Transverse colon (tissue), 4 donors: ENCODE data around the gene RDM1. TPM values are rescaled to one million over a fixed set of nuclear protein-coding genes. Genes with fewer than 3 reads are reported as not detected.

Experiments used
- DNase-seq: peaks from one replicate; pipeline ENCODE4 v3.0.0-alpha.2; 2019
- H3K27ac ChIP-seq, 4 donors: fragments of 200-600 bp; sonication (generic); 2 replicates each; pipeline ENCODE4 v1.5.1; 2016 to 2018; ENCODE audit warnings: inconsistent platforms in 4 of 4
- H3K27me3 ChIP-seq: fragments of 200-600 bp; sonication (generic); 2 replicates; pipeline ENCODE4 v1.5.1; 2017; ENCODE audit warnings: inconsistent platforms
- H3K36me3 ChIP-seq, 4 donors: fragments of 200-600 bp; sonication (generic); 2 replicates each; pipeline ENCODE4 v1.5.1; 2017 to 2019; ENCODE audit warnings: inconsistent platforms in 4 of 4
- H3K4me1 ChIP-seq, 4 donors: fragments of 200-600 bp; sonication (generic); 2 replicates each; pipeline ENCODE4 v1.5.1; 2017 to 2020; ENCODE audit warnings: inconsistent platforms in 4 of 4
- H3K4me3 ChIP-seq, 4 donors: fragments of 200-600 bp; sonication (generic); 1 replicate in 1 of 4; 2 replicates in 3 of 4; pipeline versions ENCODE4 v1.5.1 to v1.6.1; 2017 to 2019; ENCODE audit warnings: inconsistent platforms in 4 of 4
- H3K9me3 ChIP-seq, 2 donors: fragments of 200-600 bp; sonication (generic); 2 replicates each; pipeline ENCODE4 v1.5.1; 2017 to 2019; ENCODE audit warnings: inconsistent platforms in 2 of 2
- EP300 ChIP-seq: sonication (generic); formaldehyde crosslinking; IDR thresholded peaks from one replicate; pipeline ENCODE4 v1.6.1; 2017; ENCODE audit warnings: antibody characterized with exemption, low read depth
- POLR2A ChIP-seq: fragments of 450-650 bp; IDR thresholded peaks from one replicate; pipeline ENCODE4 v1.6.1; 2016; ENCODE audit warnings: antibody characterized with exemption, mild to moderate bottlenecking, moderate library complexity
- POLR2AphosphoS5 ChIP-seq, 3 donors: sonication (generic); formaldehyde crosslinking; IDR thresholded peaks; one replicate each; pipeline ENCODE4 v1.6.1; 2016; ENCODE audit warnings: antibody characterized with exemption in 3 of 3
- WGBS, 2 donors: methylation state at CpG; one replicate each; pipeline ENCODE4 v1.1.5; 2018; ENCODE audit warnings: low coverage in 1 of 2; 5-methylcytosine and 5-hydroxymethylcytosine counted together
- in situ Hi-C, 4 donors: fragments of 200-750 bp; cut with MboI; loops; one replicate each; pipeline versions ENCODE4 v1.15.0 to v1.15.1; 2017; ENCODE audit warnings: low sequenced_read_pairs in 3 of 4, low pct_ligation_motif_present in 1 of 4, low pct_unique_long_range_greater_than_20kb in 1 of 4
- intact Hi-C: fragments of 100-400 bp; cut with DNase I; formaldehyde crosslinking; loops from one replicate; pipeline ENCODE4 v1.15.1; 2023; ENCODE audit warnings: low total_unique reads
- total RNA-seq, 4 donors: library from RNA; depleted of rRNA; stranded (reverse); fragments of >200 nt; gene quantifications; one replicate each; pipeline ENCODE4 v1.1.0, GENCODE V29; 2016
- TF ChIP-seq, protein P1 (sequence below), 5 experiments: fragments of 200-600 bp in 3 of 5; fragments of 450-650 bp in 2 of 5; sonication (generic) in 3 of 5; IDR thresholded peaks; 1 replicate in 2 of 5; 2 replicates in 3 of 5; pipeline ENCODE4 v1.5.1; 2016 to 2017; ENCODE audit warnings: antibody characterized with exemption in 5 of 5, inconsistent platforms in 3 of 5, mild to moderate bottlenecking in 2 of 5, moderate library complexity in 1 of 5

Gene RDM1
- total RNA-seq, 4 donors from 2014 or later, result 39.2 TPM; not detected in 3

GRCh38 chr17:35913609-35914008 lies 17.0 kb downstream of the RDM1 start:
- 86% methylated on average over 4 of the region's 4 CpGs; no CpG with 5 or more reads in 1 of the 2 donors for whole genome bisulfite sequencing, 2 donors
- H3K4me3 ChIP-seq, result no peak overlapping the region
- no peaks in the 10 kb centered on the region for H3K36me3 ChIP-seq
- H3K4me1 ChIP-seq, result no peaks in the 10 kb centered on the region
- in situ Hi-C loops, result no loop called here
- intact Hi-C loops, result no loop called here
- no peak for TF ChIP-seq POLR2AphosphoS5 (IDR thresholded peaks at IDR 0.05)
- TF ChIP-seq POLR2A, result no peak
- DNase-seq, result no peak
- H3K9me3 ChIP-seq, result no peaks in the 10 kb centered on the region
- no peaks in the 10 kb centered on the region for H3K27me3 ChIP-seq
- no peak overlapping the region for H3K27ac ChIP-seq

DNA sequence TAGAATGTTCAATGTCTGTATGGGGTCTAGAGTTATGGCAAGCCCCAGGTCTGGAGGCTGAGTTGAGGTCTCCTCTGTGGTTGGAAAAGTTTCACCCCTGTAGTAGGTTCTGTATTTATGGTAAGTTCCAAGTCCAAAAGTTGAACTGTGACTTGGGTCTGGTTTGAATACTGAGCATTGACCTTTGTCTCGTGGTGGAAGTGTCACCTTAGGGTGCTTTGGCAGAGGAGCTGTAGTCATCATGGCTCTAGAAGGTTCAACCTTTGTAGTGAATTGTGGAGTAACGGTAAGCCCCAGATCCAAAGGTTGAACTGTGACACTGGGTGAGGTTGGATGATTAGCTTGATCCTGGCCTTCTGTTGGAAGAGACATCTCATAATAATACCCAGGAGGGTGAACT lies 17.6 kb downstream of the RDM1 start:
- Histone ChIP-seq H3K4me1 (no peaks in the 10 kb centered on the region), H3K9me3 (no peaks in the 10 kb centered on the region), H3K36me3 (no peaks in the 10 kb centered on the region), H3K4me3 (no peak overlapping the region), H3K27ac (no peak overlapping the region), H3K27me3 (no peaks in the 10 kb centered on the region)
- TF ChIP-seq, protein P1, sequence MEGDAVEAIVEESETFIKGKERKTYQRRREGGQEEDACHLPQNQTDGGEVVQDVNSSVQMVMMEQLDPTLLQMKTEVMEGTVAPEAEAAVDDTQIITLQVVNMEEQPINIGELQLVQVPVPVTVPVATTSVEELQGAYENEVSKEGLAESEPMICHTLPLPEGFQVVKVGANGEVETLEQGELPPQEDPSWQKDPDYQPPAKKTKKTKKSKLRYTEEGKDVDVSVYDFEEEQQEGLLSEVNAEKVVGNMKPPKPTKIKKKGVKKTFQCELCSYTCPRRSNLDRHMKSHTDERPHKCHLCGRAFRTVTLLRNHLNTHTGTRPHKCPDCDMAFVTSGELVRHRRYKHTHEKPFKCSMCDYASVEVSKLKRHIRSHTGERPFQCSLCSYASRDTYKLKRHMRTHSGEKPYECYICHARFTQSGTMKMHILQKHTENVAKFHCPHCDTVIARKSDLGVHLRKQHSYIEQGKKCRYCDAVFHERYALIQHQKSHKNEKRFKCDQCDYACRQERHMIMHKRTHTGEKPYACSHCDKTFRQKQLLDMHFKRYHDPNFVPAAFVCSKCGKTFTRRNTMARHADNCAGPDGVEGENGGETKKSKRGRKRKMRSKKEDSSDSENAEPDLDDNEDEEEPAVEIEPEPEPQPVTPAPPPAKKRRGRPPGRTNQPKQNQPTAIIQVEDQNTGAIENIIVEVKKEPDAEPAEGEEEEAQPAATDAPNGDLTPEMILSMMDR (IDR thresholded peaks at IDR 0.05), result no peak
- TF ChIP-seq EP300, result no peak
- TF ChIP-seq POLR2A, result no peak
- TF ChIP-seq POLR2AphosphoS5 (IDR thresholded peaks at IDR 0.05), result no peak
- in situ Hi-C loops (no loop called here), intact Hi-C loops (no loop called here)
- WGBS, 2 donors, result 92% methylated on average over 2 of the region's 2 CpGs; no CpG with 5 or more reads in 1 of the 2 donors
- no peak for DNase-seq

DNA sequence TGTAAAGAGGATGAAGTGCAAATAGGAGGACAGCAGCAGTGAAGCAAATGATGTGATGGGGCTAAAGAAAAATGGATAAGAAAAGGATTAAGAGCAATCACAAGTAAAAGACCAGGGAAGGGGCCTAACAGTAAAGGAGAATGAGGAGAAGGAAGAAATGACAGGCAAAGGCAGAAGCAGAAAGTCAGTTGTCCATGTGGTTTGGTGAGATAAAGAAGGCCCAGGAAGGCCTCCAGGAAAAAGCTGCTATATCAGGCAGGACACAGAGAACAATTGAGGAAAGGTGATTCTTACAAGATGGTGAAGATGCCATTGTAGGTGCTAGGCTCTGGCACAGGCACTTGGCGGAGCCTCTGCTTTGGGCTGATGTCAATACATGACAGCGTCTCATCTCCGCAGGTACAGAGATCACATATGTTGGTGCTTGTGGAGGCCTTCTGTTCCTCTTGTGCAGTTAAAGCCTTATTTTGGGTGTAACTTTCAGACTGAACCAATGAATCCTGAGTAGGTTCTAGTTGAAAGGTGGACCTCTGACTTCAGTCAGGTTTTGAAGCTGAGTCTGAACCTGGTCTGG lies 18.1 kb downstream of the RDM1 start:
- Histone ChIP-seq H3K4me3 (no peak overlapping the region), H3K27me3 (no peaks in the 10 kb centered on the region), H3K36me3 (no peaks in the 10 kb centered on the region), H3K9me3 (no peaks in the 10 kb centered on the region), H3K4me1 (no peaks in the 10 kb centered on the region), H3K27ac (no peak overlapping the region)
- WGBS, 2 donors, result 89 to 98% methylated on average over 3 of the region's 3 CpGs
- TF ChIP-seq POLR2A (no peak), EP300 (no peak), POLR2AphosphoS5 (IDR thresholded peaks at IDR 0.05) (no peak)
- TF ChIP-seq, protein P1 (IDR thresholded peaks at IDR 0.05), result no peak
- in situ Hi-C loops (no loop called here), intact Hi-C loops (no loop called here)
- DNase-seq, result no peak

DNA sequence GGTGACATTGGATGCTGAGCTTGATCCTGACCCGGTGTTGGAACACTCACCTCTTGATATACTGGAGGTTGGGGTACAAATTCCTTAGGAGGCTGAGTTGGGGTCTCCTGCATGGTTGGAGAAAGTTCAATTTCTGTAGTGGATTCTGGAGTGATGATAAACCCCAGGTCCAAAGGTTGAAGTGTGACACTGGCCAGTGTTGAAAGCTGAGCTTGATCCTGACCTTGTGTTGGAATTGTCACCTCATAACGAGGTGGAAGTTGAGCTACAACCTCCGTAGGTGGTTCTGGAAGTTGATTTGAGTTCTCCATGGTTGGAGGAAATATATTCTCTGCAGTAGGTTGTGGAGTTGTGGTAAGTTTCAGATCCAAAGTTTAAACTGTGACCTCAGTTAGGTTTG lies 21.2 kb downstream of the RDM1 start:
- TF ChIP-seq POLR2A (no peak), POLR2AphosphoS5 (IDR thresholded peaks at IDR 0.05) (no peak), EP300 (no peak)
- TF ChIP-seq, protein P1 (IDR thresholded peaks at IDR 0.05), result no peak

DNA sequence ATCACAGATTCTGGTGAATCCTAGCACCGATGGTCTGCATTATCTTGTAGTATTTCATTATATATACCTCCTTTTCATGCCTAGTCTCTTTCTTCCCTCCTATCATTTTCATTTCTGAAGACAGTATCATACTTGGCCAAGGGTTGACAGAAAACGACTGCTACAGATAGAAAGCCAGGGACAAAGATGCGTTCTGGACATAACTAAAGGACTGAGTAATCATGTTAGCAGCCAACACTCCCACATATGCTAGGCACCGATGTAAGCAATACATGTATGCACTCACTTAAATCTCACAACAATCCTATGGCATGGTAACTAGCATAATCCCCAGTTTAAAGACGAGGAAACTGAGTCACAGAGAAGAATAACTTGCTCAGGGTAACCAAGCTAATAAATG lies 22.9 kb downstream of the RDM1 start:
- intact Hi-C loops, result no loop called here
- Histone ChIP-seq H3K9me3 (no peaks in the 10 kb centered on the region), H3K27ac (no peak overlapping the region), H3K4me3 (no peak overlapping the region), H3K4me1 (no peaks in the 10 kb centered on the region), H3K36me3 (no peaks in the 10 kb centered on the region), H3K27me3 (no peaks in the 10 kb centered on the region)
- 61 to 76% methylated on average over 5 of the region's 5 CpGs for WGBS, 2 donors
- DNase-seq, result no peak
- TF ChIP-seq POLR2AphosphoS5 (IDR thresholded peaks at IDR 0.05) (no peak), EP300 (no peak), POLR2A (no peak)
- TF ChIP-seq, protein P1 (IDR thresholded peaks at IDR 0.05), result no peak
- in situ Hi-C loops, result no loop called here

More for the DNA sequence above, 21.2 kb downstream of the RDM1 start:
- WGBS, 2 donors, result 85% methylated on average over 3 of the region's 3 CpGs; no CpG with 5 or more reads in 1 of the 2 donors
- Histone ChIP-seq H3K4me1 (no peaks in the 10 kb centered on the region), H3K4me3 (no peak overlapping the region), H3K27ac (no peak overlapping the region), H3K9me3 (no peaks in the 10 kb centered on the region), H3K36me3 (no peaks in the 10 kb centered on the region), H3K27me3 (no peaks in the 10 kb centered on the region)
- DNase-seq, result no peak
- intact Hi-C loops, result no loop called here
- in situ Hi-C loops, result no loop called here
